Stomach (tissue), 9 donors: Measurements from ENCODE around the gene SLC37A4. TPM values are rescaled to one million over a fixed set of nuclear protein-coding genes. Genes with fewer than 3 reads are reported as not detected.

Experiments used
- DNase-seq, 2 donors: peaks; one replicate each; pipeline versions ENCODE4 v3.0.0 to v3.0.0-alpha.2; 2013 to 2019
- H3K27ac ChIP-seq, 5 donors: fragments of 200-600 bp in 4 of 5; sonication (generic) in 4 of 5; one replicate each; pipeline ENCODE4 v1.5.1; 2013 to 2019; ENCODE audit warnings: mild to moderate bottlenecking in 1 of 5, moderate library complexity in 1 of 5
- H3K27me3 ChIP-seq, 3 donors: fragments of 200-600 bp; sonication (generic); one replicate each; pipeline ENCODE4 v1.5.1; 2017 to 2019; ENCODE audit warnings: mixed run types in 1 of 3
- H3K36me3 ChIP-seq, 4 donors: fragments of 200-600 bp; sonication (generic); 1 replicate in 3 of 4; 2 replicates in 1 of 4; pipeline ENCODE4 v1.5.1; 2016 to 2019
- H3K4me1 ChIP-seq, 4 donors: fragments of 200-600 bp; sonication (generic); one replicate each; pipeline ENCODE4 v1.5.1; 2016 to 2019
- H3K4me3 ChIP-seq, 4 donors: fragments of 200-600 bp; sonication (generic) in 3 of 4; one replicate each; pipeline ENCODE4 v1.5.1; 2016 to 2019; ENCODE audit warnings: mild to moderate bottlenecking in 1 of 4
- H3K9me3 ChIP-seq, 4 donors: fragments of 200-600 bp; sonication (generic); one replicate each; pipeline ENCODE4 v1.5.1; 2016 to 2019
- EP300 ChIP-seq: sonication (generic); formaldehyde crosslinking; IDR thresholded peaks from one replicate; pipeline ENCODE4 v1.6.1; 2017; ENCODE audit warnings: antibody characterized with exemption
- POLR2A ChIP-seq, 4 donors: fragments of 450-650 bp; IDR thresholded peaks; one replicate each; pipeline ENCODE4 v1.6.1; 2016; ENCODE audit warnings: antibody characterized with exemption in 4 of 4, control low read depth in 2 of 4, mild to moderate bottlenecking in 1 of 4, moderate library complexity in 1 of 4
- POLR2AphosphoS5 ChIP-seq, 3 donors: sonication (generic); formaldehyde crosslinking; IDR thresholded peaks; one replicate each; pipeline ENCODE4 v1.6.1; 2016; ENCODE audit warnings: antibody characterized with exemption in 3 of 3
- WGBS, 5 donors: extraction: QIAGEN DNeasy Blood & Tissue Kit in 3 of 5; methylation state at CpG; one replicate each; pipeline versions ENCODE4 v1.1.5 to v1.1.7; 2013 to 2018; 5-methylcytosine and 5-hydroxymethylcytosine counted together
- intact Hi-C: fragments of 100-400 bp; cut with DNase I; formaldehyde crosslinking; loops from one replicate; pipeline ENCODE4 v1.15.1; 2023; ENCODE audit warnings: low total_unique reads
- polyA plus RNA-seq, 3 donors: library from polyadenylated mRNA; stranded (reverse); fragments of 200-250 nt; gene quantifications; one replicate each; pipeline ENCODE4 v1.2.3, GENCODE V29; 2013
- total RNA-seq, 5 donors: library from RNA; depleted of rRNA; stranded (reverse); fragments of >200 nt; gene quantifications; one replicate each; pipeline versions ENCODE4 v1.1.0 to v1.2.3, GENCODE V29; 2014 to 2016
- TF ChIP-seq, protein P1 (sequence below), 7 experiments: fragments of 450-650 bp in 4 of 7; fragments of 200-600 bp in 3 of 7; sonication (generic) in 3 of 7; IDR thresholded peaks; one replicate each; pipeline ENCODE4 v1.5.1; 2016 to 2019; ENCODE audit warnings: antibody characterized with exemption in 7 of 7, control low read depth in 2 of 7, mild to moderate bottlenecking in 1 of 7
- donor health status: healthy with polysubstance abuse.
- donor health status: Bipolar disorder and iron deficiency.
- donor health status: healthy.

The SLC37A4 gene
- total and polyA plus RNA-seq, 8 donors, result 12.4 to 126 (median 18.2) TPM

DNA sequence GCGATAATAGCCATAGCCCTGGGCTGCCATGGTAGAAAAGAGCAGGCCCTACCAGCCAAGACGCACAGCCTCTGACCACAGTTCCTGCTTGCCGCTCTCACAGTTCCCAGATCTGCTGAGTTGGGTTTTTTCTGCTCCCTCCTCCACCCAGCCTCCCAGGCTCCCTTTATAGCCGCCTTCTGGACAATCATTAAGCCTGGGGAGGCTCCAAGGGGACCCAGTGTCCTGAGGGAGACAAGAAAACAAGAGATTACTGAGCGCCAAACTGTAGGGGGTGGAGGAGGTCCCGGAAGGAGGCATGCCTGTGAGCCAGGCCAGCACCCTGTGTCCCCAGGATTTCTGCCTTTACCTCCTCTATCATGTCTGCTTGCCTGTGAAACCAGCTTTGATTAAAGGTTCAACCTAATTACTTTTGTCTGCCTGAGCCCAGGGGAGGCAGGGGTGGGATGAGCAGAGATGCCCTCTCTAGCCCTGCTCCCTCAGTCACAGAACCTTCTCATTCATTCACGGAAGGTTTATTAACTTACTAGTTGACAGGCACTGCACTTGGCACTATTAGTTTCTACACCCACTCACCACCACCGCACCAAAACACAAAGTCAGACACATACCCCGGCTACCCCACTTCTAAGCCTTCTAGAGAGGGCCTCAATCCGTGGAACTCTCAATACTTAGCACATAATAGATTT, 1.2 kb downstream of the SLC37A4 start:
- peak; percentile 78 for DNase-seq
- peak in 2 of 3 donors; percentile 47 to 57 for TF ChIP-seq POLR2AphosphoS5 (IDR thresholded peaks at IDR 0.05)
- TF ChIP-seq POLR2A (IDR thresholded peaks at IDR 0.05), result no peak
- WGBS, 5 donors, result 26 to 48% (median 37%) methylated on average over 10 of the region's 10 CpGs
- no peaks in the 10 kb centered on the region for H3K9me3 ChIP-seq
- intact Hi-C loops, result no loop called here
- peak overlapping the region; percentile 79 to 93 (median 92) for H3K27ac ChIP-seq
- no peaks in the 10 kb centered on the region for H3K27me3 ChIP-seq
- H3K4me3 ChIP-seq, result peak overlapping the region; percentile 60 to 85 (median 72)
- peaks cover 10 to 35% (median 32%) of the 10 kb centered on the region in 4 donors for H3K36me3 ChIP-seq
- H3K4me1 ChIP-seq, result peaks cover 25 to 60% (median 54%) of the 10 kb centered on the region in 4 donors

DNA sequence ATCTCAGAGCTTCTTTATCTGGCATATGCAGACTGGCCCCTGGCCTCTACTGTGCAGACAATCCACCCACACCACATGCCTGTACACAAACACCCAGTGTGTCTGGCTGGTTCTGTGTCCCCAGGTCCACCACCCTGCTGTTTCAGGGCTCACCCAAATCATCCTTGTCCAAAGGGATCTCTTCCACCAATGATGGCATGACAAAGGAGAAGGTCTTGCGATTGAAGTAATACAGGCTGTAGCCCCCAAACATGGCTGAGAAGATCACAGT, 1.7 kb downstream of the SLC37A4 start:
- H3K4me1 ChIP-seq, result peaks cover 28 to 64% (median 59%) of the 10 kb centered on the region in 4 donors
- H3K4me3 ChIP-seq, result peak overlapping the region in 3 of 4 donors; percentile 12 to 85 (median 60)
- TF ChIP-seq POLR2A (IDR thresholded peaks at IDR 0.05) (no peak), EP300 (no peak), POLR2AphosphoS5 (IDR thresholded peaks at IDR 0.05) (no peak)
- TF ChIP-seq, protein P1, sequence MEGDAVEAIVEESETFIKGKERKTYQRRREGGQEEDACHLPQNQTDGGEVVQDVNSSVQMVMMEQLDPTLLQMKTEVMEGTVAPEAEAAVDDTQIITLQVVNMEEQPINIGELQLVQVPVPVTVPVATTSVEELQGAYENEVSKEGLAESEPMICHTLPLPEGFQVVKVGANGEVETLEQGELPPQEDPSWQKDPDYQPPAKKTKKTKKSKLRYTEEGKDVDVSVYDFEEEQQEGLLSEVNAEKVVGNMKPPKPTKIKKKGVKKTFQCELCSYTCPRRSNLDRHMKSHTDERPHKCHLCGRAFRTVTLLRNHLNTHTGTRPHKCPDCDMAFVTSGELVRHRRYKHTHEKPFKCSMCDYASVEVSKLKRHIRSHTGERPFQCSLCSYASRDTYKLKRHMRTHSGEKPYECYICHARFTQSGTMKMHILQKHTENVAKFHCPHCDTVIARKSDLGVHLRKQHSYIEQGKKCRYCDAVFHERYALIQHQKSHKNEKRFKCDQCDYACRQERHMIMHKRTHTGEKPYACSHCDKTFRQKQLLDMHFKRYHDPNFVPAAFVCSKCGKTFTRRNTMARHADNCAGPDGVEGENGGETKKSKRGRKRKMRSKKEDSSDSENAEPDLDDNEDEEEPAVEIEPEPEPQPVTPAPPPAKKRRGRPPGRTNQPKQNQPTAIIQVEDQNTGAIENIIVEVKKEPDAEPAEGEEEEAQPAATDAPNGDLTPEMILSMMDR (IDR thresholded peaks at IDR 0.05), result no peak
- intact Hi-C loops, result no loop called here
- H3K27ac ChIP-seq, result peak overlapping the region; percentile 79 to 93 (median 92)
- H3K27me3 ChIP-seq, result no peaks in the 10 kb centered on the region
- H3K9me3 ChIP-seq, result no peaks in the 10 kb centered on the region
- H3K36me3 ChIP-seq, result peaks cover 14 to 40% (median 36%) of the 10 kb centered on the region in 4 donors
- 62 to 95% (median 68%) methylated on average over 1 of the region's 1 CpG for WGBS, 5 donors
- DNase-seq, result no peak

DNA sequence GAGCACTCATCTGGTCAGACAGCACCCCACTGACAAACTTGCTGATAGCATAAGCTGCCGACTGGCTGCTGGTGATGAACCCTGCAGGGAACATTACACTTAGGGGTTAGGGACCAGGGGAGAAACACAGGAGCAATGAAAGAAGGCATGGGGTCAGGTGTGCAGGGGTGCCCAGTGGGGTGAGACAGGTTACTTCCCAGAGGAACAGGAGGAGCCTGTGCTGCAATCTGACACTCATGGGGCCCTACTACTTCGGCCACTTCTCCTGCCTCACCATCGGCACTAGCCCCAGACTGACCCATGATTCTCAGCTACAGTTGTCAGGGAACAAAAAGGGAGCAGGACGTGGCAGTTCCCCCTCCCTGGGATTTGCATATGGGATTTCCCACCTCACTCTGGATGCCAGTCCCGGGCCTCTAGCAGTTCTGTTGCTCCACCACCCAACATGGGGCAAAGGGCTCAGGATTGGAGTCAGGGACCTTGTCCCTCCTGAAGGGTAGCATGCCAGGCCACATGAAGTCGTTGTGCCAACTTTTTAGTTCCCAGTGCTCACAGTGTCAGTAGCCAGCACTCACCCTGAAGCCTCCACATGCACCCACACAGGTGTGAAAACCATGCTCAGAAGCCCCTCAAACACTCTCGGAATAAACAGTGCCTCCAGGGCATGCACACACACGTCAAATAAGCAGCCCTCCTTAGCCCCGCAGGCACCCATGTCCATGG, 2.2 kb downstream of the SLC37A4 start:
- no peak for DNase-seq
- peak overlapping the region in 4 of 5 donors; percentile 89 to 93 (median 92) for H3K27ac ChIP-seq

DNA sequence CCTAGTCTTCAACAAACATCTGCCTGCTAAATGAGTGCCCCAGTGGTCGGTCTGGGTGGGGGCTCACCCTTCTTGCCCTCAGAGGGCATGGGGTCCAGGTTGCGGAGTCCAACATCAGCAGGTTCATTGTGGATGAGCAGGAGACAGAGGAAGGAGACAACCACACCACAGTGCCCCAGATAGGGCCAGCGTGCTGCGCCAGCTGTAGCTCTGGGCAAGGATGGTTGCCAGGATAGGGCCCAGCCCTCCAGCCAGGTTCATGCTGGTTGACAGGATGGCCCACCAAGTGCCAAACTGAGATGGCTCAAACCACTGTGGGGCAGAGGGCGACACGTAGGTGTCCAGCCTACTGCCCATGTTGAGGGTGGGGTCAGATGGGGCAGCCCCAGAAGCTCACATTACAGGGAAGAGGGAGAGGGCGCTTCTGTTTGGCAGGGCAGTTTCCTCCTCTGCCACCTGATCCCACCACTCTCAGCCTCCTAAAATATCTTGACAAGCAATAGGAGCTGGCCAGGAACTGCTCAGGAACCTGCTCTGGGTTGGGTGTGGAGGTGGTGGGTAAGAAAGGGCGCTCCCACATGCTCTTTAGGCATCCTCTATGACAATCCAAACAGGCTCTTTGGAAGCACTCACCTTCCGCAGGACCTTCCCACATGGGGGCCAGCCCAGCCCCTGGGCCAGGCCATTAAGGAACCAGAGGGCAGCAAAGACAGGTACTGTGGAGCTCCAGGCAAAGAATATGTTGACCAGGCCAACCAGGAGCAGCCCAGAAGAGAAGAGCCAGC, 2.9 kb downstream of the SLC37A4 start:
- Histone ChIP-seq H3K9me3 (no peaks in the 10 kb centered on the region), H3K27me3 (no peaks in the 10 kb centered on the region), H3K27ac (no peak overlapping the region), H3K36me3 (peaks cover 23 to 53% (median 48%) of the 10 kb centered on the region in 4 donors), H3K4me1 (peaks cover 28 to 76% (median 65%) of the 10 kb centered on the region in 4 donors), H3K4me3 (peak overlapping the region in 1 of 4 donors; percentile 85)
- no peak for DNase-seq
- 87 to 98% (median 92%) methylated on average over 5 to 9 of the region's 9 CpGs for WGBS, 5 donors
- TF ChIP-seq POLR2A (IDR thresholded peaks at IDR 0.05), result no peak
- TF ChIP-seq POLR2AphosphoS5 (IDR thresholded peaks at IDR 0.05), result no peak
- no peak for TF ChIP-seq EP300
- TF ChIP-seq, protein P1 (IDR thresholded peaks at IDR 0.05), result no peak
- intact Hi-C loops, result no loop called here

More for the DNA sequence above, 2.2 kb downstream of the SLC37A4 start:
- Histone ChIP-seq H3K9me3 (no peaks in the 10 kb centered on the region), H3K36me3 (peaks cover 16 to 45% (median 41%) of the 10 kb centered on the region in 4 donors), H3K4me3 (peak overlapping the region in 2 of 4 donors; percentile 12 to 85), H3K27me3 (no peaks in the 10 kb centered on the region), H3K4me1 (peaks cover 28 to 69% (median 63%) of the 10 kb centered on the region in 4 donors)
- WGBS, 5 donors, result 35 to 64% (median 41%) methylated on average over 8 to 9 of the region's 9 CpGs
- TF ChIP-seq, protein P1 (IDR thresholded peaks at IDR 0.05), result no peak
- TF ChIP-seq POLR2A (IDR thresholded peaks at IDR 0.05) (no peak), EP300 (no peak), POLR2AphosphoS5 (IDR thresholded peaks at IDR 0.05) (no peak)
- intact Hi-C loops, result no loop called here
